ENCODE results near the gene OR1J1.
A peak's percentile ranks its signal among the peaks of the same experiment; 100 is the strongest.

The OR1J1 gene

GRCh38 chr9:122477826-122478225 is at the start of gene OR1J1:
Gene OR1J1, minus strand, starts transcription at chr9:122477926. Its CDS starts 0 bp downstream, at chr9:122477926.
- no peak for DNase-seq

GRCh38 chr9:122527193-122527592 is 49.5 kb upstream of the OR1J1 start, which contains the start of gene OR1N1:
Gene OR1N1, minus strand, starts transcription at chr9:122527293. Its CDS starts 0 bp downstream, at chr9:122527293.
- no peak for DNase-seq

GRCh38 chr9:122526602-122527001 is 48.9 kb upstream of the OR1J1 start:
- DNase-seq: no peak

GRCh38 chr9:122519376-122519775 is 41.6 kb upstream of the OR1J1 start:
- no peak for DNase-seq

- DNase-seq: no peak
Observed at GRCh38 chr9:122518841-122519240, 41.1 kb upstream of the OR1J1 start, which contains the start of gene OR1J4. Gene OR1J4, plus strand, starts transcription at chr9:122519141. Its CDS starts 0 bp downstream, at chr9:122519141.

- DNase-seq: no peak
Observed at GRCh38 chr9:122518226-122518625, 40.5 kb upstream of the OR1J1 start.

- no peak for DNase-seq
Observed at GRCh38 chr9:122510502-122510901, 32.8 kb upstream of the OR1J1 start, which contains the start of gene OR1J2. Gene OR1J2, plus strand, starts transcription at chr9:122510802. Its CDS starts 0 bp downstream, at chr9:122510802.

GRCh38 chr9:122506964-122507363 is 29.2 kb upstream of the OR1J1 start:
- DNase-seq: no peak

GRCh38 chr9:122498883-122499288 is 21.2 kb upstream of the OR1J1 start:
- DNase-seq: no peak

GRCh38 chr9:122479062-122479461 is 1.3 kb upstream of the OR1J1 start:
- DNase-seq: no peak

GRCh38 chr9:122477346-122477745 is 380 bp downstream of the OR1J1 start:
- no peak for DNase-seq

GRCh38 chr9:122475717-122476116 is 2.0 kb downstream of the OR1J1 start:
- no peak for DNase-seq

- DNase-seq: no peak
Observed at GRCh38 chr9:122474561-122474960, 3.2 kb downstream of the OR1J1 start.

- no peak for DNase-seq
Observed at GRCh38 chr9:122468735-122469134, 9.0 kb downstream of the OR1J1 start.

GRCh38 chr9:122466456-122466855 is 11.3 kb downstream of the OR1J1 start:
- DNase-seq: no peak

- peak; percentile 57 for DNase-seq
Observed at GRCh38 chr9:122464633-122465567, 12.8 kb downstream of the OR1J1 start.

- peak; percentile 1 for DNase-seq
Observed at GRCh38 chr9:122463828-122464632, 13.7 kb downstream of the OR1J1 start.

GRCh38 chr9:122457787-122458186 is 19.9 kb downstream of the OR1J1 start:
- no peak for DNase-seq

GRCh38 chr9:122456123-122456522 is 21.6 kb downstream of the OR1J1 start:
- DNase-seq: no peak

- DNase-seq: no peak
Observed at GRCh38 chr9:122453677-122454135, 24.0 kb downstream of the OR1J1 start.

- DNase-seq: no peak
Observed at GRCh38 chr9:122446819-122447484, 30.8 kb downstream of the OR1J1 start.

- DNase-seq: no peak
Observed at GRCh38 chr9:122445155-122445749, 32.5 kb downstream of the OR1J1 start.

Data from activated CD4-positive, alpha-beta T cell treated with anti-CD3 and anti-CD28 coated beads, Interleukin-2, amount 50 U/mL, for 1 hour (primary cell).